Thyroid gland (tissue), 4 donors: ENCODE measurements around the gene CDKN3. TPM values are rescaled to one million over a fixed set of nuclear protein-coding genes. Genes with fewer than 3 reads are reported as not detected.
A peak's percentile ranks its signal among the peaks of the same experiment; 100 is the strongest.

Source experiments
- DNase-seq, 2 donors: peaks; one replicate each; pipeline ENCODE4 v3.0.0-alpha.2; 2019
- H3K27ac ChIP-seq, 3 donors: fragments of 200-600 bp; sonication (generic); 1 replicate in 2 of 3; 2 replicates in 1 of 3; pipeline ENCODE4 v1.5.1; 2016 to 2019; ENCODE audit warnings: mild to moderate bottlenecking in 1 of 3, moderate library complexity in 1 of 3
- H3K27me3 ChIP-seq: fragments of 200-600 bp; sonication (generic); one replicate; pipeline ENCODE4 v1.5.1; 2019
- H3K36me3 ChIP-seq, 2 donors: fragments of 200-600 bp; sonication (generic); one replicate each; pipeline ENCODE4 v1.5.1; 2016 to 2019
- H3K4me1 ChIP-seq, 2 donors: fragments of 200-600 bp; sonication (generic); one replicate each; pipeline ENCODE4 v1.5.1; 2017 to 2019
- H3K4me3 ChIP-seq, 3 donors: fragments of 200-600 bp; sonication (generic); replicated peaks in 1 of 3; 1 replicate in 2 of 3; 2 replicates in 1 of 3; pipeline ENCODE4 v1.5.1; 2016; ENCODE audit warnings: mild to moderate bottlenecking in 1 of 3
- H3K9me3 ChIP-seq: fragments of 200-600 bp; sonication (generic); one replicate; pipeline ENCODE4 v1.5.1; 2017
- POLR2A ChIP-seq, 2 donors: fragments of 450-650 bp; IDR thresholded peaks; one replicate each; pipeline ENCODE4 v1.6.1; 2017; ENCODE audit warnings: antibody characterized with exemption in 2 of 2, mild to moderate bottlenecking in 2 of 2, moderate library complexity in 1 of 2
- WGBS, 2 donors: methylation state at CpG; one replicate each; pipeline ENCODE4 v1.1.5; 2017; 5-methylcytosine and 5-hydroxymethylcytosine counted together
- intact Hi-C: fragments of 100-400 bp; cut with DNase I; formaldehyde crosslinking; loops from one replicate; pipeline ENCODE4 v1.15.1; 2023
- total RNA-seq, 4 donors: library from RNA; depleted of rRNA; stranded (reverse); fragments of >200 nt; gene quantifications; one replicate each; pipeline ENCODE4 v1.2.3, GENCODE V29; 2016
- TF ChIP-seq, protein P1 (sequence below), 6 experiments: fragments of 200-600 bp in 3 of 6; fragments of 450-650 bp in 3 of 6; sonication (generic) in 3 of 6; IDR thresholded peaks; one replicate each; pipeline ENCODE4 v1.5.1; 2016 to 2019; ENCODE audit warnings: antibody characterized with exemption in 6 of 6, mild to moderate bottlenecking in 2 of 6, inconsistent platforms in 1 of 6, moderate library complexity in 1 of 6

CDKN3 gene
- total RNA-seq, 4 donors from 2014 or later: 0.78 to 8.2 (median 4.9) TPM

DNA sequence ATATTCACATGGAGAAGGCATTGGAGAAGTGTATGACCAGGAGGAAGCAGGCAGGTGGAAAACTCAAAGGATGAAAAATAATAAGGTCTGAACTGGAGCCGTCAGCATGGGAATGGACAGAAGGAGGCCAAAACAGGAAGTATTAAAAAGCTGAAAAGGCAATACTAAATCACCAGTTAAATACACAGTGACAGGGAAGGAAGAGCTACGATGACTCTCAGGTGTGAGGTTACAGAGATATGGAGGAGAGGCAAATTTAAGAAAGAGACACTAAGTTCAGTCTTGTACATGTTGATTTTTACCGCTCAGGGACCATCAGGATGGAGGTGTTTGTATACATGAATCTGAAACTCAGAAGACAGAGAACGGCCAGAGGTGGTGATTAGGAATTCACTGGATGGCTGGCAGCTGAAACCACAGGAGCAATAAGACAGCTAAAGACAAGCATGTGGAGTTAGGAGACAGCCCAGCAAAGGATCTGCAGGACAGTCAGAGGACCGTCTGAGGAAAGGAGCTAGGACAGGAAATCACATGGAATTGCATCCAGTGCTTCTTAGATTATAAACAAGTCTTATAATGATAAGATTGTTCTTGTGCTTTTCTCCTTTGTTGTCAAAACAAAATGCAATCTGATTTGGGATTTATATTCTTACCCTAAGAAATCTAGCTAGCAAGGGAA, 33.9 kb upstream of the CDKN3 start:
- Histone ChIP-seq H3K4me3 (no peak overlapping the region), H3K9me3 (no peaks in the 10 kb centered on the region), H3K36me3 (no peaks in the 10 kb centered on the region), H3K4me1 (peaks cover 0 to 5% of the 10 kb centered on the region in 2 donors), H3K27me3 (no peaks in the 10 kb centered on the region), H3K27ac (no peak overlapping the region)
- 67 to 71% methylated on average over 5 of the region's 5 CpGs for WGBS, 2 donors
- TF ChIP-seq, protein P1, sequence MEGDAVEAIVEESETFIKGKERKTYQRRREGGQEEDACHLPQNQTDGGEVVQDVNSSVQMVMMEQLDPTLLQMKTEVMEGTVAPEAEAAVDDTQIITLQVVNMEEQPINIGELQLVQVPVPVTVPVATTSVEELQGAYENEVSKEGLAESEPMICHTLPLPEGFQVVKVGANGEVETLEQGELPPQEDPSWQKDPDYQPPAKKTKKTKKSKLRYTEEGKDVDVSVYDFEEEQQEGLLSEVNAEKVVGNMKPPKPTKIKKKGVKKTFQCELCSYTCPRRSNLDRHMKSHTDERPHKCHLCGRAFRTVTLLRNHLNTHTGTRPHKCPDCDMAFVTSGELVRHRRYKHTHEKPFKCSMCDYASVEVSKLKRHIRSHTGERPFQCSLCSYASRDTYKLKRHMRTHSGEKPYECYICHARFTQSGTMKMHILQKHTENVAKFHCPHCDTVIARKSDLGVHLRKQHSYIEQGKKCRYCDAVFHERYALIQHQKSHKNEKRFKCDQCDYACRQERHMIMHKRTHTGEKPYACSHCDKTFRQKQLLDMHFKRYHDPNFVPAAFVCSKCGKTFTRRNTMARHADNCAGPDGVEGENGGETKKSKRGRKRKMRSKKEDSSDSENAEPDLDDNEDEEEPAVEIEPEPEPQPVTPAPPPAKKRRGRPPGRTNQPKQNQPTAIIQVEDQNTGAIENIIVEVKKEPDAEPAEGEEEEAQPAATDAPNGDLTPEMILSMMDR (IDR thresholded peaks at IDR 0.05): no peak
- TF ChIP-seq POLR2A (IDR thresholded peaks at IDR 0.05): no peak
- no peak for DNase-seq
- intact Hi-C loops: no loop called here

DNA sequence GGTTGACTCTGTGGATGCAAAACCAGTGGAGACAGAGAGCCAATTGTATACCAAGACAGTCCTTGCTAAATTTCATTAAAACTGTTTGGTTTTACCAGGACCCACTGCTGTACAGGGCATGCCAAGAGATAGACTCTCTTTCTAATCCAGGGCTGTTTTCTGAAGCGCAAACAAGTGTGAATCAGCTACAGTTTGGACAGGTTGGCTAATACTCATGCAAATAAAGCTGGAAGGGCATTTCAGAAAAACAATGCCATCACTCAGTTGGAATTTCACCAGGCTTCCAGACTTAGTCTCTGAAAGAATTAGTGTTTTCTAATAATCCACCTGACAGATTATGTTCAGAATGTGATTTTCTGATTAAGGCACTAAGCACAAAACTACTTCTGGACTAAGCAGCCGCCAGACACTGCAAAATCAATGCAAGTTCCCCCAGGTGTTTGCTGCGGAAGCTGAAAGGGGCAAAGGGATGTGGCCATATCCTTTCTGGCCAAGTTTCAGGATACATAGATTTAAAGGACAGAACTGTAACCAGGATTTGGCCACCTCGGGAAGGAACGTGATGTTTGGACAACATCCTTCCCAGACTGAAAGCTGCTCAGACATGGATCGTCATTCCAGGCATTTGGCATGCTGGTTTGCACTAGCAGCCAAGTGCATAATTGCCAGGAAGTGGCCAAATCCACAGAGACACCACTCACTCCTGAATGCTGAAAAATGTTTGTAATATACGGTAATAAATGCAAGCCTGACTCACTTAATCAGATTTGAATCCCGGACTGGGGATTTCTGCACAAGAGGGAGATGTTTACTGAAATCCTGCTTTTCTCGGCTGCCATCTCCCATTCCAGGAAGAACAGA, 32.0 kb upstream of the CDKN3 start:
- intact Hi-C loops: no loop called here
- Histone ChIP-seq H3K36me3 (no peaks in the 10 kb centered on the region), H3K4me1 (peaks cover 0 to 5% of the 10 kb centered on the region in 2 donors), H3K27ac (peak overlapping the region in 2 of 3 donors; percentile 36 to 62), H3K4me3 (no peak overlapping the region), H3K9me3 (no peaks in the 10 kb centered on the region), H3K27me3 (no peaks in the 10 kb centered on the region)
- peak; percentile 10 to 16 for DNase-seq
- TF ChIP-seq, protein P1 (IDR thresholded peaks at IDR 0.05): no peak
- no peak for TF ChIP-seq POLR2A (IDR thresholded peaks at IDR 0.05)
- 54 to 58% methylated on average over 9 of the region's 9 CpGs for WGBS, 2 donors

DNA sequence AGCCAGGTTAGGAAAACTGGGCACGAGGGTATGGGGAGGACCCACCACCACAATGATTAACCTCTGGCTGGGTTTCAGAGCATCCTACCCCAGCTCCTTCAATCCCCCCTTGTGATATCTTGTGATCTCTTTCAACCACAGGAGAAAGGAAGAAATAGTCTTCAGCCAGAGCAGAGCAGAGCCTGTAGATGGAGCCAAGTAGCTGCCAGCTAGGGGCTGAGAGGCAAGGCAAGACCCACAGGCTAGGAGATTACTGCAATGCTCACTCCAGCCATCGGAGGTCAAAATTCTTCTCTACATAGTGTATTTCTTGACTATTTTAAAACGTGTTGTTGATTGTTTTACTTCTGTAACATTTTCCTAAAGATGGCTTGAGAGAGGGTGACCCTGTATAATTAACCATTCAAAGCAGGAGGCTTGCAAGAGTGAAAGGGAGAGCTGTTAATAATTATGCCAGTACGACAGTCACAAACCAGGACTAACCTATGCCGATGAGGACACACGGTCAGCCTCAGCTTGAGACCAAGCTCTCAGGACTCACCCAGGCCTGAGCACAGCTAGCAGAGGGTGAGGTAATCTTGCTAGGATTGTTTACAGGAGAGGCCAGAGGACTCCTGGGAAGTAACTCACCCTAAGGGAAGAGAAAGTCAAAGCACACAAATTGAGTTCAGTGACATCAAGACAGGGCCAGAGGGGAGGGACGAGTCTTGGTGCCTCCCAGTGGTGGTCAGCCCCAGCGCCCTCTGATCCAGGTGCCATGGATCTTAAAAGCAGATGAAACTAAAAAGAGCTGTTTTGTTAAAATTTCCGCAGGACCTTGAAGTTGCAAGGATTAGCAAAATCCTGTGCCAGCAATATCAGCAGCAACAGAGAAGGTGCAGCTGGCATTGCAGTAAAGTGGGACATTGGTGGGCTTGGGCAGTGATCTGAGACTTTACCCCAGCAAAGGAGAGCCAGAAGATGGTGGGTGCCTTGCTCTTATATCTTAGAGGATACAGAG, 29.8 kb upstream of the CDKN3 start:
- Histone ChIP-seq H3K4me1 (peaks cover 0 to 5% of the 10 kb centered on the region in 2 donors), H3K27ac (no peak overlapping the region), H3K36me3 (no peaks in the 10 kb centered on the region), H3K4me3 (no peak overlapping the region), H3K9me3 (no peaks in the 10 kb centered on the region), H3K27me3 (no peaks in the 10 kb centered on the region)
- 62 to 65% methylated on average over 9 of the region's 9 CpGs for WGBS, 2 donors
- TF ChIP-seq POLR2A (IDR thresholded peaks at IDR 0.05): no peak
- TF ChIP-seq, protein P1 (IDR thresholded peaks at IDR 0.05): peak in 3 of 6 experiments; percentile 29 to 44 (median 39)
- intact Hi-C loops: no loop called here
- peak; percentile 49 to 54 for DNase-seq

DNA sequence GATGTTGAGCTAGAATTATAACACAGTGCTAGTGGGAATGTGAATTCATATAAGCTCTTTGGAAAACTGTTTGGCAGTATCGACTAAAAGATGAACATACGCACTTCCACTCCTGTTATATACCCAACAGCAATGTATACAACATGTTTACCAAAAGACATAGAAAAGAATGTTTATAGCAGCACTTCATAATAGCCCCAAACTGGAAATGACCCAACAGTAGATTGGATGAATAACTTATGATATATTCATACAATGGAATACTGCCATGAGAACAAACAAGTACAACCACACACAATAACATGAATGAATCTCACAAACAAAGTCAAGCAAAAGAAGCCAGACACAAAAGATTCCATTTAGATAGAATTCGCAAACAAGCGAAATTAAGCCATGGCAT, 28.5 kb upstream of the CDKN3 start:
- Histone ChIP-seq H3K36me3 (no peaks in the 10 kb centered on the region), H3K27ac (no peak overlapping the region), H3K9me3 (no peaks in the 10 kb centered on the region), H3K4me3 (no peak overlapping the region), H3K27me3 (no peaks in the 10 kb centered on the region), H3K4me1 (peaks cover 0 to 5% of the 10 kb centered on the region in 2 donors)
- 70 to 73% methylated on average over 4 of the region's 4 CpGs for WGBS, 2 donors
- no peak for TF ChIP-seq POLR2A (IDR thresholded peaks at IDR 0.05)
- TF ChIP-seq, protein P1 (IDR thresholded peaks at IDR 0.05): no peak
- intact Hi-C loops: no loop called here
- DNase-seq: no peak
